WTC11 (cell line): Measurements from ENCODE around the gene RUNX1. TPM values are rescaled to one million over a fixed set of nuclear protein-coding genes. Genes with fewer than 3 reads are reported as not detected.
A peak's percentile ranks its signal among the peaks of the same experiment; 100 is the strongest.

Source experiments
- ATAC-seq: fragments of 200-7000 bp; cut with Tn5 transposase; 2 replicates; pipeline ENCODE4 v1.10.0; 2021; ENCODE audit warnings: mild to moderate bottlenecking, moderate library complexity
- CTCF ChIA-PET: fragments of 300-600 bp; sonication (Branson Sonifier 250); formaldehyde crosslinking; loops from one replicate; lab custom pipeline; 2021; ENCODE audit warnings: antibody characterized with exemption; lab: Charles Lee
- POLR2A ChIA-PET: fragments of 350-600 bp; sonication (Branson Sonifier 250); formaldehyde crosslinking; loops from one replicate; lab custom pipeline; 2021; ENCODE audit warnings: antibody characterized with exemption; lab: Charles Lee
- DNase-seq: peaks from one replicate; pipeline ENCODE4 v3.0.0; 2021; ENCODE audit warnings: low spot score
- H3K27ac Mint-ChIP-seq: 2 replicates; pipeline ENCODE4 v1.8.0; 2021; ENCODE audit warnings: mixed read lengths
- H3K27me3 Mint-ChIP-seq: 2 replicates; pipeline ENCODE4 v1.8.0; 2021; ENCODE audit warnings: low read depth, mild to moderate bottlenecking, moderate library complexity, mixed read lengths
- H3K36me3 Mint-ChIP-seq: 2 replicates; pipeline ENCODE4 v1.8.0; 2021; ENCODE audit warnings: mixed read lengths
- H3K4me1 Mint-ChIP-seq: 2 replicates; pipeline ENCODE4 v1.8.0; 2022; ENCODE audit warnings: mixed read lengths
- H3K4me3 Mint-ChIP-seq: 2 replicates; pipeline ENCODE4 v1.8.0; 2021; ENCODE audit warnings: mild to moderate bottlenecking, moderate library complexity, mixed read lengths
- H3K9me3 Mint-ChIP-seq: 2 replicates; pipeline ENCODE4 v1.8.0; 2021; ENCODE audit warnings: mixed read lengths
- ATF3 ChIP-seq: sonication (generic); formaldehyde crosslinking; conservative IDR thresholded peaks from 2 replicates; pipeline ENCODE4 v1.8.1; 2022; ENCODE audit warnings: mild to moderate bottlenecking, missing genetic modification reagents
- CREM ChIP-seq: sonication (generic); formaldehyde crosslinking; IDR thresholded peaks from 2 replicates; pipeline ENCODE4 v1.8.1; 2022; ENCODE audit warnings: mild to moderate bottlenecking, missing genetic modification reagents, moderate library complexity
- E2F5 ChIP-seq: sonication (generic); formaldehyde crosslinking; IDR thresholded peaks from 2 replicates; pipeline ENCODE4 v1.8.1; 2022; ENCODE audit warnings: mild to moderate bottlenecking, moderate library complexity, missing genetic modification reagents
- ETV6 ChIP-seq: sonication (generic); formaldehyde crosslinking; IDR thresholded peaks from 2 replicates; pipeline ENCODE4 v1.8.1; 2022; ENCODE audit warnings: mild to moderate bottlenecking, missing genetic modification reagents
- IRF2 ChIP-seq: sonication (generic); formaldehyde crosslinking; IDR thresholded peaks from 2 replicates; pipeline ENCODE4 v1.8.0; 2022; ENCODE audit warnings: low read depth, missing genetic modification reagents, borderline replicate concordance
- JAZF1 ChIP-seq: fragments of 250-450 bp; sonication (Bioruptor Pico); IDR thresholded peaks from 2 replicates; pipeline ENCODE4 v1.9.0; 2021; ENCODE audit warnings: moderate library complexity, mild to moderate bottlenecking, inconsistent platforms
- KAT7 ChIP-seq: sonication (generic); formaldehyde crosslinking; IDR thresholded peaks from 2 replicates; pipeline ENCODE4 v1.8.1; 2023; ENCODE audit warnings: missing genetic modification reagents, mild to moderate bottlenecking, borderline replicate concordance
- NFE2L1 ChIP-seq: sonication (generic); formaldehyde crosslinking; IDR thresholded peaks from 2 replicates; pipeline ENCODE4 v1.8.1; 2023; ENCODE audit warnings: missing genetic modification reagents
- NFYB ChIP-seq: sonication (generic); formaldehyde crosslinking; conservative IDR thresholded peaks from 2 replicates; pipeline ENCODE4 v1.8.0; 2022; ENCODE audit warnings: low read depth, missing genetic modification reagents
- PRDM15 ChIP-seq: sonication (generic); formaldehyde crosslinking; IDR thresholded peaks from 2 replicates; pipeline ENCODE4 v1.8.0; 2022; ENCODE audit warnings: missing genetic modification reagents
- SMAD3 ChIP-seq: sonication (generic); formaldehyde crosslinking; IDR thresholded peaks from 2 replicates; pipeline ENCODE4 v1.8.0; 2022; ENCODE audit warnings: missing genetic modification reagents, mild to moderate bottlenecking, borderline replicate concordance
- TEAD4 ChIP-seq: sonication (generic); formaldehyde crosslinking; IDR thresholded peaks from 2 replicates; pipeline ENCODE4 v1.8.0; 2022; ENCODE audit warnings: mild to moderate bottlenecking, missing genetic modification reagents
- ZNF219 ChIP-seq: sonication (generic); formaldehyde crosslinking; IDR thresholded peaks from 2 replicates; pipeline ENCODE4 v1.8.0; 2023; ENCODE audit warnings: missing genetic modification reagents, mild to moderate bottlenecking, borderline replicate concordance
- ZNF232 ChIP-seq: sonication (generic); formaldehyde crosslinking; IDR thresholded peaks from 2 replicates; pipeline ENCODE4 v1.8.0; 2022; ENCODE audit warnings: mild to moderate bottlenecking, missing genetic modification reagents
- ZNF532 ChIP-seq: fragments of 250-450 bp; sonication (Bioruptor Pico); IDR thresholded peaks from 2 replicates; pipeline ENCODE4 v1.9.0; 2021; ENCODE audit warnings: mild to moderate bottlenecking, borderline replicate concordance
- total RNA-seq: library from RNA; stranded (reverse); gene quantifications from 3 replicates; pipeline ENCODE4 v1.2.3, GENCODE V29; 2021
- TF ChIP-seq, protein P1 (sequence below): sonication (generic); formaldehyde crosslinking; IDR thresholded peaks from 2 replicates; pipeline ENCODE4 v1.8.1; 2023; ENCODE audit warnings: mild to moderate bottlenecking, missing genetic modification reagents
- TF ChIP-seq, protein P2 (sequence below): sonication (generic); formaldehyde crosslinking; IDR thresholded peaks from 2 replicates; pipeline ENCODE4 v1.8.0; 2022; ENCODE audit warnings: mild to moderate bottlenecking, missing genetic modification reagents

The RUNX1 gene
- total RNA-seq, 1 experiment from 2014 or later = 2.2 TPM

DNA sequence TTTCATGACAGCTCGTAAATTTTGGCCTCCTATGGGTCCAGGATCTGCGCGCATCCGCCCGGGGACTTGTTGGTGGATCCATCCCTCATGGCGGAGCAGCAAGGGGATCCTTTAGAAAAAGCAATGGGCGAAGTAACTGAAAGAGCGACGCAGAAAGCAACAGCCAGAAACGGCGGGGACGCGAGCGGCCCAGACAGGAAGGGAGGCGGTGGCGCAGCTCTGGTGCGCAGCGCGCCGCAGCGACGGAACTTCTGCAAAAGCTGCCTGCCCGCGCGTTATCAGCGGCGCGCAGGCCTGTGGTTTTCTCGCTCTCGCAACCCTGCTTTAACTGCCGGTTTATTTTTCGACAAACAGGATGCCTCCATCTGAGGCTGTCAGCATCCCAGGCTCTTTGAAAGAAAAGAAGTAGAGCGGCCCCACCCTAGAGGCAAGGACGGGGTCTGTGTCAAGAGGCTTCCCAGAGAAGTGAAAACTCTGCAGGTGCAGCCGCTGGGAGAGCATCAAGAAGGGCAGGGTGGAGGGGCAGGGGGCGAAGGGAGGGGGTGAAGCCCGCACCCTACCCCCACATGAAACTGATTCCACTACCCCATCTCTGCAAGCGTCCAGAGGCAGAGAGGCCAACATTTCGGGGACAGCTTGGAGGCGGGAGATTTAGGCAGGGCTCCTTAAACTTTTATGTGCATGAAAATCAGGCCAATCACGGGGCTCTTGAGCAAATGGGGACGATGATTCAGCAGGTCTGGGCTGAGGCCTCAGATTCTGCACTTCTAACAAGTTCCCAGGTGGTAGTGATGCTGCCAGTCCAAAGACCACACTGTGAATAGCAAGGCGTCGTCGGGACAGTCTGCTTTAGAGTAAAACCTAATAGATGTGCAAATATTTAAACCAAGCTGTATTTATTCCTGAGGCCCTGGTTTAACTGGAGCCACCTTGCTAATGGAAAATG lies 22.2 kb downstream of the RUNX1 start:
- POLR2A ChIA-PET = no interaction called here
- TF ChIP-seq NFYB = no peak
- no peak for TF ChIP-seq E2F5 (CRISPR knock-in tag)
- TF ChIP-seq, protein P1, sequence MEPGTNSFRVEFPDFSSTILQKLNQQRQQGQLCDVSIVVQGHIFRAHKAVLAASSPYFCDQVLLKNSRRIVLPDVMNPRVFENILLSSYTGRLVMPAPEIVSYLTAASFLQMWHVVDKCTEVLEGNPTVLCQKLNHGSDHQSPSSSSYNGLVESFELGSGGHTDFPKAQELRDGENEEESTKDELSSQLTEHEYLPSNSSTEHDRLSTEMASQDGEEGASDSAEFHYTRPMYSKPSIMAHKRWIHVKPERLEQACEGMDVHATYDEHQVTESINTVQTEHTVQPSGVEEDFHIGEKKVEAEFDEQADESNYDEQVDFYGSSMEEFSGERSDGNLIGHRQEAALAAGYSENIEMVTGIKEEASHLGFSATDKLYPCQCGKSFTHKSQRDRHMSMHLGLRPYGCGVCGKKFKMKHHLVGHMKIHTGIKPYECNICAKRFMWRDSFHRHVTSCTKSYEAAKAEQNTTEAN (CRISPR knock-in tag) = no peak
- TF ChIP-seq PRDM15 = no peak
- TF ChIP-seq TEAD4 = no peak
- TF ChIP-seq ZNF232 (CRISPR knock-in tag) = no peak
- no peak for TF ChIP-seq ATF3 (CRISPR knock-in tag)
- no peak for TF ChIP-seq KAT7 (CRISPR knock-in tag)
- TF ChIP-seq JAZF1 = no peak
- TF ChIP-seq, protein P2, sequence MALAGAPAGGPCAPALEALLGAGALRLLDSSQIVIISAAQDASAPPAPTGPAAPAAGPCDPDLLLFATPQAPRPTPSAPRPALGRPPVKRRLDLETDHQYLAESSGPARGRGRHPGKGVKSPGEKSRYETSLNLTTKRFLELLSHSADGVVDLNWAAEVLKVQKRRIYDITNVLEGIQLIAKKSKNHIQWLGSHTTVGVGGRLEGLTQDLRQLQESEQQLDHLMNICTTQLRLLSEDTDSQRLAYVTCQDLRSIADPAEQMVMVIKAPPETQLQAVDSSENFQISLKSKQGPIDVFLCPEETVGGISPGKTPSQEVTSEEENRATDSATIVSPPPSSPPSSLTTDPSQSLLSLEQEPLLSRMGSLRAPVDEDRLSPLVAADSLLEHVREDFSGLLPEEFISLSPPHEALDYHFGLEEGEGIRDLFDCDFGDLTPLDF = no peak
- TF ChIP-seq NFE2L1 (CRISPR knock-in tag) = peak; percentile 69; the same call in 1 of the 2 replicates
- TF ChIP-seq ETV6 (CRISPR knock-in tag) = 0 out of 2 replicates have a peak, but pooled peaks have one; percentile 35
- peaks cover 13% of the 10 kb centered on the region for H3K27me3 Mint-ChIP-seq
- H3K27ac Mint-ChIP-seq = peak overlapping the region; percentile 57
- peaks cover 36% of the 10 kb centered on the region for H3K4me1 Mint-ChIP-seq
- CTCF ChIA-PET = interaction anchor here (0.9 to 1.4 kb wide), 3 partner anchors 137 to 481 kb away, joined by 3 to 5 read pairs (median 4); no protein-coding TSS in a partner anchor
- peak overlapping the region; percentile 71 for H3K4me3 Mint-ChIP-seq
- ATAC-seq (peak; percentile 75), DNase-seq (peak; percentile 63)
- H3K9me3 Mint-ChIP-seq = peaks cover 6% of the 10 kb centered on the region
- no peaks in the 10 kb centered on the region for H3K36me3 Mint-ChIP-seq

DNA sequence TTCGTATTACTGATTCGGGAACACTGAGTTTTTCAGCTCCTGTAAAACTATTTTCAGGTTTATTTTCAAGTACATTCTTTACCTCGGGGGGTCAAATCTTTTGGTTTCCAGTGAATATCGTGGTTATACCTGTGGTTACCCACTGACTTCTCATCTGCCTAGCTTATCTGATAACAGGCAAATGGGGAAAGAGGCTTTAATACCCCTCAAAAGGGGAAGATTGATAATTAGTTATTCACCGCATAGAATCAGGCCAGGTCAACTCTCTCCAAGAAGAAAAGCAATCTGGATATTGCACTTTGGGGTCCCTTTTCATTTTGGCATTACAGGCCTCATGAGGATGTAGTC lies 23.0 kb downstream of the RUNX1 start:
- Mint-ChIP-seq H3K27me3 (peaks cover 13% of the 10 kb centered on the region), H3K36me3 (no peaks in the 10 kb centered on the region), H3K4me1 (peaks cover 36% of the 10 kb centered on the region), H3K4me3 (peak overlapping the region; percentile 8), H3K9me3 (peaks cover 6% of the 10 kb centered on the region), H3K27ac (no peak overlapping the region)
- CTCF ChIA-PET = interaction anchor here (0.9 to 1.4 kb wide), 3 partner anchors 136 to 482 kb away, joined by 3 to 5 read pairs (median 4); no protein-coding TSS in a partner anchor
- no peak for ATAC-seq
- POLR2A ChIA-PET = no interaction called here
- DNase-seq = no peak
- TF ChIP-seq ZNF532 (CRISPR knock-in tag) (no peak), SMAD3 (CRISPR knock-in tag) (no peak), IRF2 (CRISPR knock-in tag) (no peak), JAZF1 (no peak), CREM (CRISPR knock-in tag) (no peak), ZNF219 (CRISPR knock-in tag) (no peak)
